ENCODE data around the gene MAST1. TPM values are rescaled to one million over a fixed set of nuclear protein-coding genes. Genes with fewer than 3 reads are reported as not detected.

MAST1 gene
- total RNA-seq, result 10 to 100 TPM in 1 of 5 donors, 1 to 10 TPM in 3, not detected in 1; 1.3 to 33.9 (median 5.9) TPM
- polyA plus RNA-seq, result 1 to 10 TPM in 1 of 3 donors, under 1 TPM in 2; 0.43 to 1.1 (median 0.56) TPM
- long read RNA-seq, donor 1, partial matches to known transcripts, result 81 of 81 reads
- long read RNA-seq, donor 1, other reads (novel, unspliced or antisense), result 0 of 81 reads
- long read RNA-seq, donor 2, partial matches to known transcripts, result 174 of 175 reads
- long read RNA-seq, donor 2, other reads (novel, unspliced or antisense), result 0 of 175 reads
- long read RNA-seq, donor 3, result 0 reads
- long read RNA-seq, donor 4, result 0 reads
- long read RNA-seq, donor 5, partial matches to known transcripts, result 127 of 127 reads
- long read RNA-seq, donor 5, other reads (novel, unspliced or antisense), result 0 of 127 reads
- long read RNA-seq, donor 6, result 0 reads
- long read RNA-seq, donor 7, partial matches to known transcripts, result 18 of 19 reads
- long read RNA-seq, donor 7, other reads (novel, unspliced or antisense), result 0 of 19 reads
- long read RNA-seq, donor 8, partial matches to known transcripts, result 126 of 126 reads
- long read RNA-seq, donor 8, other reads (novel, unspliced or antisense), result 0 of 126 reads
- long read RNA-seq, donor 9, partial matches to known transcripts, result 0 of 118 reads
- long read RNA-seq, donor 9, other reads (novel, unspliced or antisense), result 118 of 118 reads
- long read RNA-seq, donor 10, partial matches to known transcripts, result 10 of 52 reads
- long read RNA-seq, donor 10, other reads (novel, unspliced or antisense), result 42 of 52 reads

GRCh38 chr19:12838182-12838885, at the start of gene MAST1:
Gene MAST1 (plus strand): TSS chr19:12838515. CDS start chr19:12838573, 58 bp downstream.
- Histone ChIP-seq H3K9me3 (no peaks in the 10 kb centered on the region), H3K36me3 (no peaks in the 10 kb centered on the region), H3K4me3 (peak within 1 kb of the TSS; percentile 33 to 49 (median 37)), H3K27ac (no peak within 1 kb of the TSS), H3K27me3 (peaks cover 34 to 100% (median 95%) of the 10 kb centered on the region in 3 donors), H3K4me1 (peaks cover 30 to 58% (median 49%) of the 10 kb centered on the region in 4 donors)
- DNase-seq, result peak; percentile 50 to 83
- 0 to 4% (median 1%) methylated on average over 20 to 68 of the region's 69 CpGs for whole genome bisulfite sequencing, 5 donors
- TF ChIP-seq POLR2AphosphoS5 (IDR thresholded peaks at IDR 0.05) (no peak), CTCF (IDR thresholded peaks at IDR 0.05) (peak in 1 of 7 experiments; percentile 68), EP300 (IDR thresholded peaks at IDR 0.05) (no peak), POLR2A (IDR thresholded peaks at IDR 0.05) (no peak)
- intact Hi-C loops (cut with DNase I; ENCODE audit: low total_unique reads), result no loop called here

- Histone ChIP-seq H3K36me3 (no peaks in the 10 kb centered on the region), H3K27ac (peak overlapping the region; percentile 92 to 100 (median 99)), H3K9me3 (no peaks in the 10 kb centered on the region), H3K4me1 (peaks cover 63 to 72% (median 66%) of the 10 kb centered on the region in 4 donors), H3K27me3 (no peaks in the 10 kb centered on the region), H3K4me3 (peak overlapping the region; percentile 79 to 93 (median 86))
- no peak for TF ChIP-seq EP300 (IDR thresholded peaks at IDR 0.05)
- no peak for TF ChIP-seq CTCF (IDR thresholded peaks at IDR 0.05)
- no peak for TF ChIP-seq POLR2A (IDR thresholded peaks at IDR 0.05)
- TF ChIP-seq POLR2AphosphoS5 (IDR thresholded peaks at IDR 0.05), result peak; percentile 10 to 32 (median 31)
- peak; percentile 81 to 95 for DNase-seq
- WGBS, 5 donors, result 0 to 4% (median 1%) methylated on average over 6 to 12 of the region's 12 CpGs
- intact Hi-C loops (cut with DNase I; ENCODE audit: low total_unique reads), result no loop called here
Measured at GRCh38 chr19:12788682-12789097, 49.6 kb upstream of the MAST1 start.

- Histone ChIP-seq H3K4me3 (peak overlapping the region; percentile 79 to 93 (median 86)), H3K27ac (peak overlapping the region; percentile 92 to 100 (median 99)), H3K9me3 (no peaks in the 10 kb centered on the region), H3K27me3 (no peaks in the 10 kb centered on the region), H3K36me3 (no peaks in the 10 kb centered on the region), H3K4me1 (peaks cover 62 to 72% (median 64%) of the 10 kb centered on the region in 4 donors)
- no peak for TF ChIP-seq CTCF (IDR thresholded peaks at IDR 0.05)
- no peak for TF ChIP-seq EP300 (IDR thresholded peaks at IDR 0.05)
- TF ChIP-seq POLR2AphosphoS5 (IDR thresholded peaks at IDR 0.05), result no peak
- intact Hi-C loops (cut with DNase I; ENCODE audit: low total_unique reads), result no loop called here
- 0 to 3% (median 1%) methylated on average over 6 to 46 of the region's 46 CpGs for WGBS, 5 donors
- DNase-seq, result no peak
Measured at GRCh38 chr19:12789098-12789903, 49.0 kb upstream of the MAST1 start.

All from stomach (tissue), 19 donors.